Measurements from ENCODE around the gene ZSWIM5.
"Not testable (repeated sequence)": the region's sequence is repeated elsewhere in the genome, so short reads cannot be mapped to it uniquely, and the experiment has no call there.

The ZSWIM5 gene

GRCh38 chr1:45122724-45123123 lies 83.7 kb downstream of the ZSWIM5 start:
- Histone ChIP-seq H3K27me3 (replicated peaks; ENCODE audit: control insufficient read depth, insufficient read depth, low read length) (no peaks in the 10 kb centered on the region), H3K36me3 (ENCODE audit: control insufficient read depth, insufficient read depth, low read length) (no peaks in the 10 kb centered on the region), H3K4me3 (replicated peaks; ENCODE audit: low read depth, low read length) (no peak overlapping the region)
- no peak for TF ChIP-seq CTCF (IDR thresholded peaks at IDR 0.05; ENCODE audit: insufficient read depth, low read length, poor library complexity, severe bottlenecking)
- DNase-seq (ENCODE audit: extremely low read depth, insufficient read length), result no peak

- no peak overlapping the region for H3K4me3 ChIP-seq (replicated peaks; ENCODE audit: low read depth, low read length)
- H3K36me3 ChIP-seq (ENCODE audit: control insufficient read depth, insufficient read depth, low read length), result no peaks in the 10 kb centered on the region
- no peak for DNase-seq (ENCODE audit: extremely low read depth, insufficient read length)
- H3K27me3 ChIP-seq (replicated peaks; ENCODE audit: control insufficient read depth, insufficient read depth, low read length), result no peaks in the 10 kb centered on the region
- TF ChIP-seq CTCF (IDR thresholded peaks at IDR 0.05; ENCODE audit: insufficient read depth, low read length, poor library complexity, severe bottlenecking), result no peak
Measured at GRCh38 chr1:45117766-45118165, 88.6 kb downstream of the ZSWIM5 start.

- Histone ChIP-seq H3K36me3 (ENCODE audit: control insufficient read depth, insufficient read depth, low read length) (no peaks in the 10 kb centered on the region), H3K4me3 (replicated peaks; ENCODE audit: low read depth, low read length) (no peak overlapping the region), H3K27me3 (replicated peaks; ENCODE audit: control insufficient read depth, insufficient read depth, low read length) (no peaks in the 10 kb centered on the region)
- no peak for DNase-seq (ENCODE audit: extremely low read depth, insufficient read length)
- no peak for TF ChIP-seq CTCF (IDR thresholded peaks at IDR 0.05; ENCODE audit: insufficient read depth, low read length, poor library complexity, severe bottlenecking)
Measured at GRCh38 chr1:45116820-45117219, 89.6 kb downstream of the ZSWIM5 start.

GRCh38 chr1:45116340-45116739 lies 90.1 kb downstream of the ZSWIM5 start:
- TF ChIP-seq CTCF (IDR thresholded peaks at IDR 0.05; ENCODE audit: insufficient read depth, low read length, poor library complexity, severe bottlenecking), result no peak
- no peak for DNase-seq (ENCODE audit: extremely low read depth, insufficient read length)
- H3K4me3 ChIP-seq (replicated peaks; ENCODE audit: low read depth, low read length), result no peak overlapping the region
- no peaks in the 10 kb centered on the region for H3K27me3 ChIP-seq (replicated peaks; ENCODE audit: control insufficient read depth, insufficient read depth, low read length)
- H3K36me3 ChIP-seq (ENCODE audit: control insufficient read depth, insufficient read depth, low read length), result no peaks in the 10 kb centered on the region

- not testable (repeated sequence) for H3K27me3 ChIP-seq (replicated peaks; ENCODE audit: control insufficient read depth, insufficient read depth, low read length); DNase-seq (ENCODE audit: extremely low read depth, insufficient read length); H3K4me3 ChIP-seq (replicated peaks; ENCODE audit: low read depth, low read length); H3K36me3 ChIP-seq (ENCODE audit: control insufficient read depth, insufficient read depth, low read length)
Measured at GRCh38 chr1:45115198-45115597, 91.2 kb downstream of the ZSWIM5 start.

GRCh38 chr1:45112661-45113060 lies 93.7 kb downstream of the ZSWIM5 start:
- no peak overlapping the region for H3K4me3 ChIP-seq (replicated peaks; ENCODE audit: low read depth, low read length)
- no peak for DNase-seq (ENCODE audit: extremely low read depth, insufficient read length)
- no peaks in the 10 kb centered on the region for H3K36me3 ChIP-seq (ENCODE audit: control insufficient read depth, insufficient read depth, low read length)
- no peaks in the 10 kb centered on the region for H3K27me3 ChIP-seq (replicated peaks; ENCODE audit: control insufficient read depth, insufficient read depth, low read length)
- no peak for TF ChIP-seq CTCF (IDR thresholded peaks at IDR 0.05; ENCODE audit: insufficient read depth, low read length, poor library complexity, severe bottlenecking)
